KOPT-K1 (cell line): ENCODE measurements around the gene IMMP2L.

Experiments used
- H3K27ac ChIP-seq: fragments of 200-600 bp; sonication (generic); 2 replicates; pipeline ENCODE4 v1.5.1; 2016; ENCODE audit warnings: antibody characterized with exemption, mild to moderate bottlenecking, low read depth, low read length; ENCODE audit not compliant: poor library complexity, severe bottlenecking
- H3K36me3 ChIP-seq: fragments of 200-600 bp; sonication (generic); 2 replicates; pipeline ENCODE4 v1.5.1; 2017; ENCODE audit warnings: antibody characterized with exemption, mild to moderate bottlenecking, low read length, moderate library complexity; ENCODE audit not compliant: insufficient read depth
- H3K9me3 ChIP-seq: fragments of 200-600 bp; sonication (generic); 2 replicates; pipeline ENCODE4 v1.5.1; 2017; ENCODE audit warnings: antibody characterized with exemption, low read length, mild to moderate bottlenecking; ENCODE audit not compliant: insufficient read depth, poor library complexity, severe bottlenecking

The IMMP2L gene

GRCh38 chr7:111530356-111530668, 32.0 kb downstream of the IMMP2L start:
- Histone ChIP-seq H3K27ac (no peak overlapping the region), H3K36me3 (no peaks in the 10 kb centered on the region), H3K9me3 (no peaks in the 10 kb centered on the region)

- no peak overlapping the region for H3K27ac ChIP-seq
Measured at GRCh38 chr7:111529507-111530355, 32.6 kb downstream of the IMMP2L start.

DNA sequence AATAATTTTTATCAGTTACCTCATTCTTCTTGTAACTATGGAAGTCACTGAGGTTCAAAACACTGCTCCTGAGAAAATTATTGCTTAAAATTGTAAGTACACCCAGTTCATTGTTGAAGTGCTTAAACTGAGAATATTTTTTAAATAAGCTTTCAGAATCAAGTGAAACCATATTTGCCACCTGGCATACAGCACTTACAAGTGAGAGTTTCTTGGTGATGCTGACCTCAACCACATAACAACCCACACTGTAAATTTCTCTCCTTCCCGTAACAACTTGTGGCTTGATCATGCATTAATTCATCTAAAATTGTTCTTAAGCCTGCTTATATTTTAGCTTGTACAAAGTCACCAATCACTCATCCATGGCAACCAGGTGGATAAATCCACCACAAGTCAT, 34.0 kb downstream of the IMMP2L start:
- H3K36me3 ChIP-seq: no peaks in the 10 kb centered on the region
- H3K27ac ChIP-seq: no peak overlapping the region
- no peaks in the 10 kb centered on the region for H3K9me3 ChIP-seq

More at GRCh38 chr7:111529507-111530355, 32.6 kb downstream of the IMMP2L start:
- H3K9me3 ChIP-seq: no peaks in the 10 kb centered on the region
- no peaks in the 10 kb centered on the region for H3K36me3 ChIP-seq

DNA sequence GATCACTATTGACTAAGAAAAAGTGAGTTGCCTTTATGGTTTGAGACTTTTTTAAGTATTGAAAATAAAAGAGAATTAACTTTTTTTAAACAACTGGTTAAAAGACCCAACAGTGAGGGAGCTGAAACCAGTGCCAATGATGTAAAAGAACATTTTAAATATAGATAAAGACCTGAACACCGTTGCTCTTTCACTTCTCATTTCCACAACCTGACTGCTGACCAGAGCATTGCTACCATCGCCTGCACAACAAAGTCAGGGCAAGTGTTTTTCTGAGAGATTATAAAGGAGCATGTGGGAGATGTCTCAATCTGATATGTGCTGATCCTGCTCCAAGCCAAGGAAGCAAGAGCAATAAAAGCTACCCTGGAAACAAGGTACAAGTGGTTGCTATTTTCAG, 34.7 kb downstream of the IMMP2L start:
- no peaks in the 10 kb centered on the region for H3K36me3 ChIP-seq
- no peak overlapping the region for H3K27ac ChIP-seq
- H3K9me3 ChIP-seq: no peaks in the 10 kb centered on the region

DNA sequence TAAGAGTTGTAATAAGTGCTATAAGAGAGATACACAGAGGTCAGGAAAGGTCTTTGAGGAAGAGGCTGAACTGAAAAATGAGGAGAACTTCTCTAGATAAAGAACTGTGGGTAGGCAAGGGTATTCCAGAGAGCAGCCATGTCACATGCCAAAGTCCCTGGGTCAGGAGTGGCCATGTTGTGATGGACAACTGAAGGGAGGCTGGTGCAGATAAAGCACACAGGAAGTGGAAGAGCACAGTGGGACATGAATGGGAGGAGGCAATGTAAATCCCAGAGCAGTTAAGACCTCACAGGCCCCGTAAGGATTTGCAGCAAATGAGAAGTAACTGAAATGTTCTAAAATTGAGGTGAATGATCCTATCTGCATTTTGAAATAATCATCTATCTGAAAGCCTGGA, 37.2 kb downstream of the IMMP2L start:
- Histone ChIP-seq H3K27ac (no peak overlapping the region), H3K36me3 (peaks cover 8% of the 10 kb centered on the region; the same call in 1 of the 2 replicates), H3K9me3 (peaks cover 10% of the 10 kb centered on the region)

DNA sequence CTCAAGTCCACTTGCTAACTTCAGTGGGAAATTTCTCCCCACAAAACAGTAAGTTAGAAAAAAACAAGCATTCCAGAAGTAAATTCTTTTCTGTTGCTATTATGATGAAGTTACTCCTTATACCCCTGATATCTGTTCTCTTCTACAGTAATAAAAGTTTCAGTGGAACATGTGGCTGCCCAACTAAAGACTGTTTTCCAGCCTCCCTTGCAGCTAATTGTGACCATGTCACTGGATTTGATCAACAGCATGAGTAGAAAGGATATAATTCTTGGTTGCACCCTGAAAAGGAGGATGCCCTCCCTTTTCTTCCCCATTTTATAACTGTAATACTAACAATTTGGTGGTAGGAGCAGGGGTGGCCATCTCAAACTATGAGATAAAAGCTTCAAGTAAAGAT, 40.6 kb downstream of the IMMP2L start:
- peaks cover 15% of the 10 kb centered on the region; the same call in 1 of the 2 replicates for H3K36me3 ChIP-seq
- H3K27ac ChIP-seq: no peak overlapping the region
- H3K9me3 ChIP-seq: peaks cover 10% of the 10 kb centered on the region

DNA sequence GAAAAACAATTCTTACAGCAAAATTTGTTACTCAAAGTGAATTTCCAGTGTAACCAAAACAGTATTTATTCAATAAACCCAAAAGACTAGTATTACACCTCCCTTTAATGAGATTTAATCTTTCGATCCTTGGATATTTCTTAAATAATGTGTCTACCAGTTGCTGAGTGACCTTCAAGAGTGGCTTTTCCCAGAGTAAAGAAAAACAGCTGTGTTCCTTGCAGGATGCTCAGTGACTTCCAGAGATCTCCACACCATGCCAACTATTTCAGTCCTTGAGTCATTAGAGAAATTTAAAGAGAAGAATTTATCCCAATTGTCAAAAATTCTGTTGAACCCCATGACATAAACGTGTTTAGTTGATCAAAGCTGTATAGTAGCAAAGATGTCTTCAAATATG, 44.0 kb downstream of the IMMP2L start:
- peaks cover 15% of the 10 kb centered on the region; the same call in 1 of the 2 replicates for H3K36me3 ChIP-seq
- no peak overlapping the region for H3K27ac ChIP-seq
- H3K9me3 ChIP-seq: peaks cover 10% of the 10 kb centered on the region

GRCh38 chr7:111517549-111517951, 44.7 kb downstream of the IMMP2L start:
- no peak overlapping the region for H3K27ac ChIP-seq
- H3K36me3 ChIP-seq: peaks cover 15% of the 10 kb centered on the region; the same call in 1 of the 2 replicates
- peaks cover 10% of the 10 kb centered on the region for H3K9me3 ChIP-seq

GRCh38 chr7:111516612-111517011, 45.7 kb downstream of the IMMP2L start:
- H3K9me3 ChIP-seq: peaks cover 5% of the 10 kb centered on the region
- H3K36me3 ChIP-seq: peaks cover 12% of the 10 kb centered on the region; the same call in 1 of the 2 replicates
- no peak overlapping the region for H3K27ac ChIP-seq

- no peak overlapping the region for H3K27ac ChIP-seq
- H3K36me3 ChIP-seq: no peaks in the 10 kb centered on the region
- no peaks in the 10 kb centered on the region for H3K9me3 ChIP-seq
Measured at GRCh38 chr7:111513566-111513965, 48.7 kb downstream of the IMMP2L start.

- H3K27ac ChIP-seq: no peak overlapping the region
- H3K36me3 ChIP-seq: no peaks in the 10 kb centered on the region
- H3K9me3 ChIP-seq: no peaks in the 10 kb centered on the region
Measured at GRCh38 chr7:111511845-111512244, 50.4 kb downstream of the IMMP2L start.

- Histone ChIP-seq H3K36me3 (no peaks in the 10 kb centered on the region), H3K9me3 (no peaks in the 10 kb centered on the region), H3K27ac (no peak overlapping the region)
Measured at GRCh38 chr7:111510584-111511378, 51.5 kb downstream of the IMMP2L start.

- H3K27ac ChIP-seq: no peak overlapping the region
- no peaks in the 10 kb centered on the region for H3K9me3 ChIP-seq
- no peaks in the 10 kb centered on the region for H3K36me3 ChIP-seq
Measured at GRCh38 chr7:111510062-111510461, 52.2 kb downstream of the IMMP2L start.

DNA sequence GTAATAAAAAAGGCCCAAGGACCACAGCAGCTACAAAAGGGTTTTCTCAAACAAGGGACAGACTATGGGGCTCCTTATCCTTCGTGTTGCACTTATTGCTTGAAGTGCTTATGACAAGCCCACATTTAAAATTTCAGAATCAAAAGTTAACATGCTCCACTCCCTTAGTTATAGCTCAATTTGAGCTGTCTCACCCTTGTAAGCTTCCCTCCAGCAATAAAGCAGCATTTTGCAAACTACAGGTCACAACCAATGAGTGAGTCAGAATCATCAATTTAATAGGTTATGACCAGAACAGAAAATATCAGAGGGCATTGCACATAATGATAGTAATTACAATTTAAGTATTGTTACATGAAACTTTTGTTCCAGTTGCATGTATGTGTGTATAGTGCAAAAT, 53.0 kb downstream of the IMMP2L start:
- no peaks in the 10 kb centered on the region for H3K9me3 ChIP-seq
- no peaks in the 10 kb centered on the region for H3K36me3 ChIP-seq
- no peak overlapping the region for H3K27ac ChIP-seq

DNA sequence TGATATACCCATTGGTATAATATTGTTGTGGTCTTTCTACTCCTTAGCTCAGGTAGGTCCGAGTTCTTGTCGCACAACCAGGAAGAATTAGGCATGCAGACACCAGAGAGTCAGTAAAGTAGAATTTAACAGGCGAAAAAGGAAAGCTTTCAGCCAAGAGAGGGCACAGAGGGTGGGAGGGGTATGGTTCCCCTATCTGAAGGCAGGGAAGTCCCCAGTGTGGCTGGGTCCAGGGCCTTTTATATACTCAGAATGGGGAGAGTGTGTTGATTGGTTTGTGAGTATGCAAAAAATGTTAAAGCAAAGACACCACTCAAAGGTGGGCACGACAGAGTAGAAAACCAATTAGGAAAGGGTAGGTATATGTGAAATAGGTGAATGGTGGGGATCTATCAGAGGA, 53.9 kb downstream of the IMMP2L start:
- Histone ChIP-seq H3K9me3 (no peaks in the 10 kb centered on the region), H3K36me3 (no peaks in the 10 kb centered on the region), H3K27ac (no peak overlapping the region)
